ENCODE measurements around the gene RNF168. TPM values are rescaled to one million over a fixed set of nuclear protein-coding genes. Genes with fewer than 3 reads are reported as not detected.

The RNF168 gene
- total RNA-seq, 1 experiment from 2014 or later = 27.0 TPM

DNA sequence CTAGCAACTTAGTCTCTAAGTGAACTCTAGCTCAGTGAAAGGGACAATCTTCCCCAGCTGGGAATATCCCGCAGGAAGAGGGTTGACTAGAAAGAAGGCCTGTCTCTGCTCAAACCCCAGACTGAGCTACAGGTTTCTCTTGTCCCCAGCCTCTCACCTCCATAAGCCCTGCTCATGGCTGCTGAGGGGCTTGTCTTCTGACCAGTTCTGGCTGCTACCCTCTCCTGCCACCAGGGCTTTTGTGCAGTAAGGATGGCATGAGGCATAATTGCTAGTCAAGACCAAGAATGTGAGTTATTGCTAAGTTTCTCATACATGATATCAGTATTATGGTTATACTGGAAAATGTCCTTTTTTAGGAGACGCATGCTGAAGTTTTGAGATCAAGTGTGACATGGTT lies 43.5 kb upstream of the RNF168 start:
- no peak overlapping the region for H3K27ac Mint-ChIP-seq (ENCODE audit: low read depth, unreplicated experiment)
- H3K27me3 Mint-ChIP-seq (ENCODE audit: insufficient read depth, unreplicated experiment) = no peaks in the 10 kb centered on the region
- intact Hi-C loops (cut with micrococcal nuclease) = no loop called here
- POLR2A ChIA-PET = no interaction called here
- no peaks in the 10 kb centered on the region for H3K9me3 Mint-ChIP-seq (ENCODE audit: unreplicated experiment)
- H3K36me3 Mint-ChIP-seq (ENCODE audit: insufficient read depth, unreplicated experiment) = no peaks in the 10 kb centered on the region
- no peaks in the 10 kb centered on the region for H3K4me1 Mint-ChIP-seq (ENCODE audit: insufficient read depth, unreplicated experiment)
- TF ChIP-seq CTCF (IDR thresholded peaks at IDR 0.05; ENCODE audit: unreplicated experiment) = no peak
- CTCF ChIA-PET = interaction anchor here (0.6 to 1.4 kb wide), 2 partner anchors 19 to 27 kb away, joined by 3 read pairs; no protein-coding TSS in a partner anchor
- no peak for DNase-seq (ENCODE audit: unreplicated experiment)
- no TSS peak for BruUV-seq (replicated peaks)
- no peak overlapping the region for H3K4me3 Mint-ChIP-seq (ENCODE audit: unreplicated experiment)

- no peak overlapping the region for H3K27ac Mint-ChIP-seq (ENCODE audit: low read depth, unreplicated experiment)
- intact Hi-C loops (cut with micrococcal nuclease) = no loop called here
- H3K4me3 Mint-ChIP-seq (ENCODE audit: unreplicated experiment) = no peak overlapping the region
- ChIA-PET CTCF (interaction anchor here (0.6 to 1.4 kb wide), 2 partner anchors 18 to 27 kb away, joined by 3 read pairs; no protein-coding TSS in a partner anchor), POLR2A (no interaction called here)
- no peak for TF ChIP-seq CTCF (IDR thresholded peaks at IDR 0.05; ENCODE audit: unreplicated experiment)
- H3K4me1 Mint-ChIP-seq (ENCODE audit: insufficient read depth, unreplicated experiment) = no peaks in the 10 kb centered on the region
- H3K9me3 Mint-ChIP-seq (ENCODE audit: unreplicated experiment) = no peaks in the 10 kb centered on the region
- no peak for DNase-seq (ENCODE audit: unreplicated experiment)
- no peaks in the 10 kb centered on the region for H3K36me3 Mint-ChIP-seq (ENCODE audit: insufficient read depth, unreplicated experiment)
- no TSS peak for BruUV-seq (replicated peaks)
- no peaks in the 10 kb centered on the region for H3K27me3 Mint-ChIP-seq (ENCODE audit: insufficient read depth, unreplicated experiment)
Observed at GRCh38 chr3:196546537-196546936, 43.0 kb upstream of the RNF168 start.

GRCh38 chr3:196544491-196544992 lies 41.0 kb upstream of the RNF168 start:
- ChIA-PET POLR2A (interaction anchor here (0.6 kb wide), 1 partner anchor 295 kb away, joined by 3 read pairs; no protein-coding TSS in a partner anchor), CTCF (interaction anchor here (1.0 kb wide), 1 partner anchor 141 kb away, joined by 3 read pairs; no protein-coding TSS in a partner anchor)
- H3K27me3 Mint-ChIP-seq (ENCODE audit: insufficient read depth, unreplicated experiment) = no peaks in the 10 kb centered on the region
- H3K27ac Mint-ChIP-seq (ENCODE audit: low read depth, unreplicated experiment) = no peak overlapping the region
- no peaks in the 10 kb centered on the region for H3K9me3 Mint-ChIP-seq (ENCODE audit: unreplicated experiment)
- DNase-seq (ENCODE audit: unreplicated experiment) = no peak
- H3K4me3 Mint-ChIP-seq (ENCODE audit: unreplicated experiment) = no peak overlapping the region
- no peaks in the 10 kb centered on the region for H3K4me1 Mint-ChIP-seq (ENCODE audit: insufficient read depth, unreplicated experiment)
- no peak for TF ChIP-seq CTCF (IDR thresholded peaks at IDR 0.05; ENCODE audit: unreplicated experiment)
- no TSS peak for BruUV-seq (replicated peaks)
- no peaks in the 10 kb centered on the region for H3K36me3 Mint-ChIP-seq (ENCODE audit: insufficient read depth, unreplicated experiment)
- intact Hi-C loops (cut with micrococcal nuclease) = no loop called here

DNA sequence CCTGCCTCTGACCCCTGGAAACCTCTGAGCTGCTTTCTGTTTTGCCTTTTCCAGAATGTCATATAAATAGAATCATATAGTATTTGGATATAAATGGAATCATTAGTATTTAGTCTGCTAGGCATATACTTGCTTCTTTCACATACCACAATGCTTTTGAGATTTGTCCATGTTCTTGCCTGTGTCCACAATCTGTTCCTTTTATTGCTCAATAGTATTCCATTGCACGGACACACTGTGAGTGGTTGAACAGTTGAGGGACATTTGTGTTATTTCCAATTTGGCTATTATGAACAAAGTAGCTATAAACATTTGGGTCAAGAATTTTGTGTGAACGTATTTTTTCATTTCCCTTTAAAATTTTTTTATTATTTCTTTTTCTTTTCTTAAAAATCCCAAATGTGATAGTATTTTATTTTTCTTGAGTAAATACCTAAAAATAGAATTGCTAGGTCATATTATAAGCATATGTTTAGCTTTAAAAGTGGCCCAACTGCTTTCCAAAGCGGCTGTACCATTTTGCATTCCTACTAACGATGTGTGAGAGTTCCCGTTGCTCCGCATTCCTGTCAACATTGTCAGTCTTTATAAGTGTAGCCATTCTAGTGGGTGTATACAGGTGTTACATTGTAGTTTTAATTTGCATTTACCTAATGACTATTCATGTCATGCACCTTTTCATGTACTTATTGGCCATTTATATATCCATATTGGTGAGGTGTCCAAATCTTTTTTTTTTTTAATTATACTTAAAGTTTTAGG lies 38.3 kb upstream of the RNF168 start:
- Mint-ChIP-seq H3K27me3 (ENCODE audit: insufficient read depth, unreplicated experiment) (no peaks in the 10 kb centered on the region), H3K9me3 (ENCODE audit: unreplicated experiment) (no peaks in the 10 kb centered on the region), H3K27ac (ENCODE audit: low read depth, unreplicated experiment) (no peak overlapping the region), H3K4me3 (ENCODE audit: unreplicated experiment) (no peak overlapping the region), H3K4me1 (ENCODE audit: insufficient read depth, unreplicated experiment) (peaks cover 13% of the 10 kb centered on the region), H3K36me3 (ENCODE audit: insufficient read depth, unreplicated experiment) (no peaks in the 10 kb centered on the region)
- no peak for DNase-seq (ENCODE audit: unreplicated experiment)
- intact Hi-C loops (cut with micrococcal nuclease) = no loop called here
- no TSS peak for BruUV-seq (replicated peaks)
- TF ChIP-seq CTCF (IDR thresholded peaks at IDR 0.05; ENCODE audit: unreplicated experiment) = no peak
- ChIA-PET CTCF (interaction anchor here (0.6 to 1.2 kb wide), 5 partner anchors 13 to 769 kb away, joined by 3 to 6 read pairs (median 4); no protein-coding TSS in a partner anchor), POLR2A (interaction anchor here (1.1 to 1.2 kb wide), 2 partner anchors 27 to 325 kb away, joined by 4 to 7 read pairs; partner anchors contain the start of genes FBXO45 and WDR53)
